Measurements from ENCODE around the gene CFAP97.
"Not testable (repeated sequence)": the region's sequence is repeated elsewhere in the genome, so short reads cannot be mapped to it uniquely, and the experiment has no call there.

CFAP97 gene

DNA sequence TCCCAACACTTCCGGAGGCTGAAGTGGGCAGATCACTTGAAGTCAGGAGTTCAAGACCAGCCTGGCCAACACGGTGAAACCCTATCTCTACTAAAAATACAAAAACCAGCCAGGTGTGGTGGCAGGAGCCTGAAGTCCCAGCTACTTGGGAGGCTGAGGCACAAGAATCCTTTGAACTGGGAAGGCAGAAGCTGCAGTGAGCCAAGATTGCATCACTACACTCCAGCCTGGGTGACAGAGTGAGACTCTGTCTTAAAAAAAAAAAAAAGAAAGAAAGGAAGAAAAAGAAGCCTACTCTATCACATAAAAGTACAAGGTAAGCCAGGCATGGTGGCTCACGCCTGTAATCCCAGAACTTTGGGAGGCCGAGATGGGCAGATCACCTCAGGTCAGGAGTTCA is 5.6 kb downstream of the CFAP97 start:
- DNase-seq (ENCODE audit: low spot score) = not testable (repeated sequence)

DNA sequence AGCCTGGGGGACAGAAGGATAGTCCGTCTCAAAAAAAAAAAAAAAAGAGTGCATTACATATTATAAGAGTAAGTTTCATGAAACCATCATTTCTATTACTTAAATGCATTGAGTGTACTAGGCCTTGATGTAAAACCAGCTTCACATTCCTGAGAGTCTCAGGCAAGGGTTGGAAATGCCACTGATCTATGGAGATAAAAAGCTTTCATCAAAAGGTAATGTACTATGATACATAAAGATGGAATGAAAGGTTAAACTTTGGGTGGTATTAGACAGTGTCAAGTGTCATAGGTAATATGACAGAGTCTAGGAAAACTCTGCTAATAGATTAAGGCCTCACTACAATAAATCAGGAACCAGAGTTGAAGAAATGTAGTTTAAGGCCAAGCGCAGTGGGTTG is 7.4 kb downstream of the CFAP97 start:
- no peak for DNase-seq (ENCODE audit: low spot score)

DNA sequence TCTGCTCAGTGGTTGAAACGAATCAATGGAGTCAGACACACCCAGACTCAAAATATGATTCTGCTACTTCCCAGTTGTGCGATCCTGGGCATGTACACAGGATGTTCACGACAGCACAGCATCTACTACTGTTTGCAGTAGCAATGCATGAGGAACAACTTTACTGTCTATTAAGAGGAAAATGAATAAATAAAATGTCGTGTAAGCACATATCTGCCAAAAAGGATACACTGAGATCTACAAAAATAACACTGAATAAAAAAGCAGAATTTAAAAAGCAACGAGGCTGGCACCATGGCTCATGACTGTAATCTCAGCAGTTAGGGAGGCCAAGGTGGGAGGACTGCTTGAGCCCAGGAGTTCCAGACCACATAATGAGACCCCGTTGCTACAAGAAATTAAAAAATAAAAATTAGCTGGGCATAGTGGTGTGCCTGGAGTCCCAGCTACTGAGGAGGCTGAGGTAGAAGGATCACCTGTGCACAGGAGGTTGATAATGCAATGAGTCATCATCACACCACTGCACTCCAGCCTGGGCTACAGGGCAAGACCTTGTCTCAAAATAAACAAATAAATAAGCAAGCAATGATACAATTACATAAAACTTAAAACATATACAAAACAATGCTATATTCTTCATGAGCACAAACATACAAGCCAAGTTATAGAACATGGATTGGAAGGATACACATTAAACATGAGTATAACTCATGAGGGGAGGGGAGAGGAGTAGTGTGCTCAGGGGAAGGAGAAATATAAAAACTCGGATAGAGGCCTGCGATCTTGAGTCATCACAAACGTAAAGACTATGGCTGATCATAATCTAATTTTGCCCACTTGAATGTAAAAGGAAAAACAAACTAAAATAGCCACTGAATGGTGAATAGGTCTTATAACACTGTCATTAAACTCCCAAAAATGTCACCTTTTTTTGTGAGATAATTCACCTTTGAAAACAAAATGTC is 8.6 kb downstream of the CFAP97 start:
- DNase-seq (ENCODE audit: low spot score) = no peak

DNA sequence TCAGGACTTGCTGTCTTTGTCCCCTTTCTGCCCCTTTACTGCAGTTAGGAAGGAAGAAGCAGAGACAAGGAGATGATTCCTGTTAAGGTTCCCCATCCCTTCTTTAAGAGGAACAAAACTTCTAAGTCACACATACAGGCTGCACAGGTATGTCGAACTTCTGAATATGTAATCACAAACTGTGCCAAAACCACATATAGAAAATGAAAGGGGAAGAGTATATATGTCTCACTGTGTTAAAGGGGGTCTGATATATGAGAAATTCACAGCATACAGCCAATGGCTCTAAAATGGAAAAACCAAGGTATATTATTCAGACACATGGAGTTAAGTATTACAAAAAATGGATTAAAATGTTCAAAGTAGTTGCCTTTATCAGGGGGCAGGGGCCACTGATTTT is 11.7 kb downstream of the CFAP97 start:
- no peak for DNase-seq (ENCODE audit: low spot score)

DNA sequence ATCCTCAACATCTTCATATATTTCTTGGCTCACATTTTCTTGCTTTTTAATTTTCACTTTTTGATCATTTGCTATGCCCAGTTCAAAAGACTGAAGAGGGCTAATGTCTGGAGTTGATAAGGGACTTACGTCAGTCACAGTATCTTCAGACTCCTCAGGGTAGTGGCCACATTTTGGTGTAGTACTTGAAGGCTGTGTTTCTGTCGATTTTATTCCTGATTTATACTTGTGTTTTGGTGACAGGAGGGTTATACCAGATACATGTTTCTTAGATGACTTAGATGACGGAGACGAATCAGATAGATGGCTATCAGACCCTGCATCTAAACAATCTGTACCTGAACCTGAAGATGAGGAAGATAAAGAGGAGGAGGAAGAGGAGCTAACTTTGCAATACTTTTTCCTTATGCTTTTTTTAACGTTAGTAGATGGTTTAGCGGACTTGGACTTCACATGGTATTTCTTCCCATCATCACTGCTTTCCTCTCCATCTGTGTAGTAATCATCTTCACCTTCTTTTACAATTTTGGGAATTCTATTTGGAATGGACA is 13.4 kb downstream of the CFAP97 start:
- no peak for DNase-seq (ENCODE audit: low spot score)

DNA sequence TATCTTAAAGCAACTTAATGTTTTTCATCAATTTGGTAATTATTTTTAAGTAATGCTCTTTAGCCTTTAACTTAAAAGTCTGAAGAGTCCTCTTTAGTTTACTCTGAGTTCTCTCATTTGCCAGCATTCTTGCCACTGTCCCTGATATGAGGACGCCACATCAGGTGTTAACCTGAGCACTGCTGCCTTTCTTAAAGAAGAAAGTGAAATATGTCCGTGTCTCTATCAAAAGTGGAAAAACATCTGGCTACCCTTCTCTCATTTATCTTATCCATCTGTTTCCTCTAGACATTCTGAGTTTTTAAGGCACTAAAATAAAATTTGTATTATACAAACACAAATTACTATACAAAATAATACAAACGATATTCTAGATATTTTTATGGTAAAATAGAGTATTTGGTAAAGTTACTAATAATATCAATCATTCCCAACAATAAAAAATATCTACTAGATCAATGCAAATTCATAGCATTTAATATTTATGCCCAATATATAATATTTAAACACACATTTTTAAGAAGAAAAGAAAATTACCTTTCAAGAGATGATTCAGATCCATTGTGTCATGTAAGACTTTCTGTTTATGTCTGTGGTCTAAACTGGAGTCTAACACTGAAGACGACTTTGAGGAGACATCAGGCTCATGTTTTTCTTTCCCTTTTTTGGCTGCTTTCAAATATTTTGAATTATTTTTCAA is 14.0 kb downstream of the CFAP97 start:
- DNase-seq (ENCODE audit: low spot score) = no peak

DNA sequence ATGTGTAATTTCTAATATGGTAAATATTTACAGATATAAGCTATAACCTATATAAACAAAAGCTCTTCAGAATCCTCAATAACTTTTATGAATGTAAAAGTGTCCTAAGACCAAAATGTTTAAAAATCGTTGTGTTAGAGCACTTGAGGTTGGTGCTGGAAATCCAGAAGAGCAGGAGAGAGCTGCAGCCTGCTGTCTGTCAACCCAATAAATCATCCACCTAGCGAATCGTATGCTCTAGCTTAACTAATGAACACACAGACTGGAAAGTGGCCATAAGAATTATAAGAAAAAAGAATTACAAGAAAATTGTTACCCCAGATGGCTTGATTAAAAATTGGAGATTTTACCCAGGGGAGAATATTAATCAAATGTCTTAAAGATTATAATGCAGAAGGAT is 17.0 kb downstream of the CFAP97 start:
- no peak for DNase-seq (ENCODE audit: low spot score)

DNA sequence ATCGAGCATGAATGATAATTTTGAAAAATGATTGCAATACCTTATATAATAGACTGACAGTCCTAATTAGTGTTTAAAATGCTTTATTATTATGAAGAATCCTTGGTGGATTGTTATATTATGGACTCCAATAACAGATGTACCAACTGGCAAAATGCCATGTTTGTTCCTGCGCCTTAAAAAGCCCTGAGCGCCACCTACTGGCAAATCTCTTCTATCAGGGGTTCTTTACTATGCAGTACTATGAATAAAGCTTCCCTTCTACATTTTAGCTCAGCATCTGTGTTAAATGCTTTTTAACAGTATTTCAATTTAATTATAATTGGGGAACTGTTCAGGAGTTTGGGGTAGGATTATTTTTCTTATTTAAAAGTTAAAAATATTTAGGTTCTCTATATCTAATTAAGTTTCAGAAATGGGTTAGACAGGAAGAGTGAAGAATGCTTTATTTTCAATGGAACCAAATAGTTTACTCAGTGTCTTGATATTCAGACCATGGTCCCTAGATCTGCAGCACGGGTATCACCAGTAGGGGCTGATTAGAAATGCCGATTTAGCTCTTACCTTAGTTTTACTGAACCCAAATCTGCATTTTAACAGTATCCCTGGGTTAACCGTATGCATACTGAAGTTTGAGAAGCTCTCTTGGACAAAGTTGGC is 20.0 kb downstream of the CFAP97 start:
- DNase-seq (ENCODE audit: low spot score) = peak; percentile 90

DNA sequence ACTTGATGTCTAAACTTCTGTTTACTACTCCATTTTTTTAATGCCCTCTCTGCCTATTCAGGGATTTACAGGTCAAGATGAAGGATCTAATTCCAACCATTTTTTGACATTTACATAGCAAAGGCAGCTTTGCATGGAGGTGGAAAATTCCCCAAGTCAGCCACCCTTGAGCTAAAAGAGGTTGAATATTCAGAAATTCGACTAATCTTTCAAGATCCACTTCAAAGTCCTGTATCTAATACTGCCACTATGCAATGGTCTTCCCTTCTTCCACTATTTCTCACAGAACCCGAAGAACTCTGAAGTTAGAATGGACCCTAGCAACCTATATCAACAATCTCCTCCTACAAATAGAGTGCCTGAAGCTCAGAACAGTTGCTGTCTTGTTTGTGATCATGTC is 21.6 kb downstream of the CFAP97 start:
- DNase-seq (ENCODE audit: low spot score) = no peak

DNA sequence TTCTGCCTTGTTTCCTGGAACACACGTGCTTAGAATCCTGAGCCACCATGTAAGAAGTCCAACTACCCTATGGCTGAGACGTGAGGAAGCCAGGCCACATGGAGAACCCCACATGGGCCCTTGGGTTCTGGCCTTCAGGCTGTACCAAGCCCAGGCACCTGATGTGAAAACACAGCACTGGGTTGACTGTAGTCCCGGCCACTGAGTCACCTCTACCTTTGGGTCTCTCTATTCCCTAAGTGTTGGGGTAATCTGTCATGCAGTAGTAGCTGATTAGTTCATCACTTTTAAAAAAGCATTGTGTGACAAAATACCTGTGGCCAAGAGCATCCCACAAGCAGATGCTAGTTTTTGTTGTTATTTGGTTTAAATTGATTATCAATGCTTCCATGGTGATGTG is 24.3 kb downstream of the CFAP97 start:
- DNase-seq (ENCODE audit: low spot score) = no peak

DNA sequence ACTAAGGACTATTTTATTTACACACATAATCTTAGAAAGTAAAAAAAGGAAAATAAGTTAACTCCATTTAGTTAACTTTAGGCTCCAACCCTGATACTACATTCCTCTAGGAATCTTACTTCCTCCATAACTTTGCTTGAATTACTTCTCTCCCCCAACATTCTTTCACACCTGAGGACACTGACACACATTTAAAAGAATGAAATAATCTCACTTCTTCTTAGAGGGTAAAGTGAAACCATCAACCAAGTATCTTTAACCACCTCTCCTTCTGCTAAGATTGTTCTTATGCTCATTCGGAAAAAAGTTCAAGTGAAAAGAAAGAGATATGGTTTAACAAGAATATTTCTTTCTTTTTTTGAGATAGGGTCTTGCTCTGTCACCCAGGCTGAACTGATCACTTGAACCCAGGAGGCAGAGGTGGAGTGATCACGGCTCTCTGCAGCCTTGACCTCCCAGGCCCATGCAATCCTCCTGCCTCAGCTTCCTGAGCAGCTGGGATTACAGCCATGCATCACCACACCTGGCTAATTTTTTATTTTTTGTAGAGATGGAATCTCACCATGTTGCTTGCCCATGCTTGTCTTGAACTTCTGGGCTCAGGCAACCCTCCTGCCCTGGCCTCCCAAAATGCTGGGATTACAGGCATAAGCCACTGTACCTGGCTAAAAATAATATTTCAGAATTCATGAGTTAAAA is 32.3 kb downstream of the CFAP97 start:
- no peak for DNase-seq (ENCODE audit: low spot score)

DNA sequence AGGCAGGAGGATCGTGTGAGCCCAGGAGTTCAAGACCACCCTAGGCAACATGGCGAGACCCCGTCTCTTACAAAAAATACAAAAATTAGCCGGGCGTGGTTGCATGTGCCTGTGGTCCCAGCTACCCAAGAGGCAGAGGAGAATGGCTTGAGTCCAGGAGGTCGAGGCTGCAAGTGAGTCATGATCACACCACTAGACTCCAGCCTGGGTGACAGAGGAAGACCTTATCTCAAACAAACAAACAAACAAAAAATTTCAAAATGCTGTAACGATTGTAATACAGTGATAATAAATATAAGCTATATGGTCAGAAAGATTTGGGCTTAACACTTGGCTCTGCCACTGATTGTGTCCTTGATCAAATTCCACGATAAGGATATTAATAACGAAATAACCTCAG is 36.6 kb downstream of the CFAP97 start:
- no peak for DNase-seq (ENCODE audit: low spot score)

DNA sequence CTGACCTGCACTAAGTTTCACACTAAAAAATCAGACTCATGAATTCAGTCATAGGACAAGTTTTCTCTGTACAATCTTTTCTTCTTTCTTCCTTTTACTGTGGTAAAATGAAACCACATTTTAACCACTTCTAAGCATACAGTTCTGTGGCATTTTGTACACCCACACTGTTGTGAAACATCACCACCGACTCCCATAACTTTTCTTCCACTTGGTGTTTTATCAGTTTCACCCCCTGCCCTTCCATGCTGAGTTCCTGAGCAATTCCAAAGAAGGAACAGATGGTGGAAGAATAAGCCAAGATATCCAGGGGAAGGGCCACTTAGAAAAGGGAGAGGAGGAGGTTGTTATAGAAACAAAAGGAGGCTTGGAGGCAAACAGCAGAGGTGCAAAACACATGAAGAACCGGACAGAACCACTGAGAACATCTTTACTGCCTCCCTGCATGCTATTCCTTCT is 38.2 kb downstream of the CFAP97 start:
- DNase-seq (ENCODE audit: low spot score) = no peak

DNA sequence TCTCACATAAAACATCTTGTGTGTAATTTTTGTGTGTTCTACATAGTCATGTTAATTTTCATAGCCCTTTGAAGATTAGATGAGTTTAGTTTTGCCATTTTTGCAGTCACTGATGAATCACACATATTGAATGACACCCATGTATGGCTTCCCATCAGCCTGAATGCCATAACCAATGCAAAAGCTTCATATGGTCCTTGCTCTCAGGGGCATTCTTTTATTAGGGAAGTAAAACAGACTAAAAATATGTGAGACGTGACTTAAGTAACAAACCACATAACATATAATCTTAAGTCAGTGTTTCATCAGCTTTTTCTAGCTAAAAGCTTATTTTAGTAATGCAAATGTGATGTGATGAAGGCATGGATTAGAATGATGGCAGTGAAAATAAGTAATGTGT is 52.5 kb downstream of the CFAP97 start:
- no peak for DNase-seq (ENCODE audit: low spot score)

DNA sequence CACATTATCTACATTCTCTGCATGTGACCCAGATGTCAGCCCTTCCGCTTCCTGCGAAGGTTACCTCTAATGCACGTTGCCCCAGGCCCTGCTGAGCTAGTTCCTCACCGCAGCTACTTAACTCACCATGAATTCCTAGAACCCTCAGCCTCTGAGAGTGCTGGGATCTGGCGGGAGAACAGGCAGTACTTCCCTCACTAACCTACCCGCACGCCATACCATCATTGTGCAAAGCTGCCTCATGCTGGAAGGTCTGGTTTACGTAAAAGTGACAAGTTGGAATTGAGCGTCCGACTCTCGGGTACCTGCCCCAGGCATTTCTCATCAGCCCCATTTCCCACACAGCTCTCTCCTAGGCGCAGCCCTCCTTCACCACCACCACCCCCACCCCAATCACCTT is 54.4 kb downstream of the CFAP97 start:
- DNase-seq (ENCODE audit: low spot score) = no peak

DNA sequence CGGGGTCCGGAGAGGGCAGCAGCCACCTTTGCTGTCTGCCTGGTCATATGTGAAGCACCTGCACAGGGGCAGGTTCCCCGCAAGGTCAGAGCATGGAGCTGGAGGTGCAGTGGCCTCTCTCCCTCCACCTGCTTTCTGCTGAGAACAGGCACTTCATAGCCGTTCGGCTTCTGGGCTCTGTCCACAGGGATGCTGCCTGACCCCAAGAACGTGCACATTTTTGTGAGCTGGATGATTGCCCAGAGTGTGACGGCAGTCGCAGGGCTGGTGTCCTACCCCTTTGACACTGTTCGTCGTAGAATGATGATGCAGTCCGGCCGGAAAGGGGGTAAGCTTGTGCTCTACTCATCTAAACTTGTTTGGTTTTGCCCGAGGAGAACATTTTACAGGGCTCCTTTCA is 58.2 kb downstream of the CFAP97 start:
- no peak for DNase-seq (ENCODE audit: low spot score)

DNA sequence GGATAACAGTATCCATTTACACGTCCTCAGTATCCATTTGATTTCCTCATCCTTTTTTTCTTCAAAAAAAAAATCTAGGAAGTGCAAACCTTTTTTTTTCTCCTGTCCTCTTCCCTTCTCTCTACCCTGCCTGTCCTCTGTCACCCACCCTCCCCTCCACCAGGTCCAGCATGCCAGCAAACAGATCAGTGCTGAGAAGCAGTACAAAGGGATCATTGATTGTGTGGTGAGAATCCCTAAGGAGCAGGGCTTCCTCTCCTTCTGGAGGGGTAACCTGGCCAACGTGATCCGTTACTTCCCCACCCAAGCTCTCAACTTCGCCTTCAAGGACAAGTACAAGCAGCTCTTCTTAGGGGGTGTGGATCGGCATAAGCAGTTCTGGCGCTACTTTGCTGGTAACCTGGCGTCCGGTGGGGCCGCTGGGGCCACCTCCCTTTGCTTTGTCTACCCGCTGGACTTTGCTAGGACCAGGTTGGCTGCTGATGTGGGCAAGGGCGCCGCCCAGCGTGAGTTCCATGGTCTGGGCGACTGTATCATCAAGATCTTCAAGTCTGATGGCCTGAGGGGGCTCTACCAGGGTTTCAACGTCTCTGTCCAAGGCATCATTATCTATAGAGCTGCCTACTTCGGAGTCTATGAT is 59.1 kb downstream of the CFAP97 start:
- DNase-seq (ENCODE audit: low spot score) = no peak

DNA sequence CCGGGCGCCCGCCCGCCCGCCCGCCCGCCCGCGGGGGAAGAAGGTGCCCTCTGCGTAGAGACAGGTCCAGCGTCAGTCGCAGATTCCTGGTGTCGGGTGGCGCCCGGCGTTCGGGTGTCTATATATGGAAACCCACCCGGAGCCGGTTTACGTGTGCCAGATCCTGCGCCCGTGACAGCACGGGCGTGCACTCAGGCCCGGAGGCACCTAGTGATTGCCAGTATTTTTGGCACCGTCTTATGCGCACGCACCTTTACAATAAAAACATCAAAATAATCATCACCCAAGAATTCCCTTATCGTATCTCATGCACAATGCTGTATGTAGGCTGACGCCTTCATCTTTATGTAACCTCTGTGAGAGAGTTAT is 60.2 kb downstream of the CFAP97 start:
- DNase-seq (ENCODE audit: low spot score) = peak; percentile 36

DNA sequence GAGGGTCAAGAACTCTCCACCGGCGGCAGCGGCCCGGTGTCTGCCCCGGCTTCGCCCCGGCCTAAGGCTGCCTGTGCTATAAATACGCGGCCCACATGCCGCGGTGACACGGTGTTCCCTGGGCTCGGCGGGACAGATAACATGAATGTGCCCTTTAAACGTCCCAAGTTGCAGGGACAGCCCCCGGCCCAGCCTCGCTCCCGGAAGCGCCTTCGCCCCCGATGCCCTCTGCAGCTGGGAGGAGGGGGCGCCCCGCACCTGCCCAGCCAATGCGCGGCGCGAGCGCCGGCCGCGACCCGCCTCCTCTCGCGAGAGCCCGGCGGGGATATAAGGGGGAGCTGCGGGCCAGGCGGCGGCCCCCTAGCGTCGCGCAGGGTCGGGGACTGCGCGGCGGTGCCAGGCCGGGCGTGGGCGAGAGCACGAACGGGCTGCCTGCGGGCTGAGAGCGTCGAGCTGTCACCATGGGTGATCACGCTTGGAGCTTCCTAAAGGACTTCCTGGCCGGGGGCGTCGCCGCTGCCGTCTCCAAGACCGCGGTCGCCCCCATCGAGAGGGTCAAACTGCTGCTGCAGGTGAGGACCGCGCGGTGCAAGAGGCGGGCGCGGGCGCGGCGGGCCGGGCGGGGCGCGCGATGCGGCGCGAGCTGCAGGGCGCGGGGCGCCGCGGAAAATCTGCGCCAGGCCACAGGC is 60.7 kb downstream of the CFAP97 start, which contains the start of gene SLC25A4:
Gene SLC25A4 (plus strand): TSS at position 355 of the 689 bp plus-strand sequence. CDS start 107 bp downstream, at position 462.
- peak; percentile 92 for DNase-seq (ENCODE audit: low spot score)

DNA sequence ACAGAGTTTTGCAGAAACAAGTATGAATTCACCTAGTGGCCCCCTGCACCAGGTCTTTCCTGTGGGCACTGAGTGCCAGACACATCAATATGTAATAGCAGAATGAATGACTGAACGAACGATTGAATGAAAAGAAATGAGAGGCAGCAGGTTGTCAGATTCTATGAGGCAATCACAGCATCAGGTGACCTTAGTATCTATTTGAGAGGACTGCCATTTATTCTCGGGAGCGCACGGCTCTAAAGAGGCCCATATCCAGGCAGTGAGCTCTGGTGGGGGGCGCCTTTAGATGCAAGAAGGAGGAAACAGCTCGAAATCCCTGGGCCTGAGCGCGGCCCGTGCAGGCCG is 61.3 kb downstream of the CFAP97 start:
- peak; percentile 60 for DNase-seq (ENCODE audit: low spot score)

DNA sequence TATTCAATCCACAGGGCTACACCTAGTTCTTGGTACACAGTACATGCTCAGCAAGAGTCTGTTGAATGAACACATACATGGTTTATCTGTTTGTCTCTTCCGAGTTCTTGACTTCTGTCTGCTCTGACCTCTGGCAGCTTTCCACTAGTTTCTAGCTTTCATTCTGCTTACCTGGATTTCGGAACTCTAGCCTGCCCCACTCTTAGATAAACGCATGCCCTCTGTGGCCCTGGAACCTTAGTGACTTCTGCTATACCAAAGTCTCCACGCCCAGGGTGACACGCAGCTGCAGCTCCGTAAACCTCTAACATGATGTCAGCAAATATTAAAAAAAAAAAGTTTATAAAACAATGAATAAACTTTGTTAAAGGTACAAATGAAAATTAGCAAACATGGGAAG is 62.0 kb downstream of the CFAP97 start:
- no peak for DNase-seq (ENCODE audit: low spot score)
